HepG2 (cell line): Measurements from ENCODE around the gene LDLRAD3.

Experiments used
- GABPB1 ChIP-seq: IDR thresholded peaks from 2 replicates; pipeline ENCODE4 v1.6.1; 2016; ENCODE audit warnings: mild to moderate bottlenecking, missing genetic modification reagents, moderate library complexity, missing compliant biosample characterization
- MXI1 ChIP-seq: IDR thresholded peaks from 3 replicates; pipeline ENCODE4 v1.6.1; 2012; ENCODE audit warnings: low read depth, low read length, inconsistent platforms, borderline replicate concordance

DNA sequence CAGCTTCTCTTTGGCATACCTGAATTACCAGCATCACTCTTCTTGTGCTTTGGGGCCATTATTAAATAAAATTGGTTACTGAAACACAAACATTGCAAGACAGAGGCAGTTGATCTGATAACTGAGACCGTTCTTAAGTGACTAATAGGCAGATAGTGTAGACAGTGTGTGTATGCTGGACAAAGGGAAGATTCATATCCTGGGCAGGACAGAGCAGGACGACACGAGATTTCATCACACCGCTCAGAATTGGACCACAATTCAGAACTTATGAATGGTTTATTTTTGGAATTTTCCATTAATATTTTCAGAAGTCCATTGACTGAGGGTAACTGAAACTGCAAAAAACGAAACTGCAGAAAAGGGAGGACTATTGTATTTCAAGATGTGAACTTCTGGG lies 68.6 kb downstream of the LDLRAD3 start:
- no peak for TF ChIP-seq GABPB1
- TF ChIP-seq MXI1, result no peak
